Spleen (tissue), 11 donors: ENCODE data around the gene KRTAP9-7. TPM values are rescaled to one million over a fixed set of nuclear protein-coding genes. Genes with fewer than 3 reads are reported as not detected.
"Not testable (repeated sequence)": the region's sequence is repeated elsewhere in the genome, so short reads cannot be mapped to it uniquely, and the experiment has no call there.

Experiments used
- DNase-seq: peaks from one replicate; pipeline ENCODE4 v3.0.0-alpha.2; 2020
- H3K27ac ChIP-seq, 8 donors: fragments of 200-600 bp; sonication (generic) in 7 of 8; 1 replicate in 4 of 8; 2 replicates in 4 of 8; pipeline versions ENCODE4 v1.5.0 to v1.8.0; 2016 to 2021; ENCODE audit warnings: inconsistent platforms in 4 of 8, mild to moderate bottlenecking in 4 of 8, moderate library complexity in 1 of 8
- H3K27me3 ChIP-seq, 7 donors: fragments of 200-600 bp; sonication (generic) in 6 of 7; replicated peaks in 1 of 7; 1 replicate in 4 of 7; 2 replicates in 3 of 7; pipeline versions ENCODE4 v1.5.0 to v1.8.0; 2016 to 2021; ENCODE audit warnings: inconsistent platforms in 3 of 7, mild to moderate bottlenecking in 1 of 7
- H3K36me3 ChIP-seq, 6 donors: fragments of 200-600 bp; sonication (generic) in 5 of 6; 1 replicate in 4 of 6; 2 replicates in 2 of 6; pipeline versions ENCODE4 v1.5.0 to v1.8.0; 2016 to 2021; ENCODE audit warnings: inconsistent platforms in 2 of 6
- H3K4me1 ChIP-seq, 6 donors: fragments of 200-600 bp; sonication (generic) in 5 of 6; 1 replicate in 3 of 6; 2 replicates in 3 of 6; pipeline versions ENCODE4 v1.5.0 to v1.8.0; 2016 to 2021; ENCODE audit warnings: inconsistent platforms in 3 of 6
- H3K4me3 ChIP-seq, 8 donors: fragments of 200-600 bp; sonication (generic) in 7 of 8; 1 replicate in 4 of 8; 2 replicates in 4 of 8; pipeline versions ENCODE4 v1.5.0 to v1.8.0; 2016 to 2021; ENCODE audit warnings: inconsistent platforms in 4 of 8, mild to moderate bottlenecking in 4 of 8, moderate library complexity in 2 of 8
- H3K9me3 ChIP-seq, 8 donors: fragments of 200-600 bp; sonication (generic) in 7 of 8; 1 replicate in 4 of 8; 2 replicates in 4 of 8; pipeline versions ENCODE4 v1.5.0 to v1.8.0; 2016 to 2021; ENCODE audit warnings: inconsistent platforms in 4 of 8
- POLR2A ChIP-seq, 3 donors: fragments of 450-650 bp; IDR thresholded peaks; one replicate each; pipeline ENCODE4 v1.5.1; 2017; ENCODE audit warnings: antibody characterized with exemption in 3 of 3, mild to moderate bottlenecking in 1 of 3
- POLR2AphosphoS5 ChIP-seq, 3 donors: sonication (generic); formaldehyde crosslinking; IDR thresholded peaks; one replicate each; pipeline ENCODE4 v1.5.1; 2017; ENCODE audit warnings: antibody characterized with exemption in 3 of 3
- WGBS, 5 donors: extraction: QIAGEN DNeasy Blood & Tissue Kit in 3 of 5; methylation state at CpG; one replicate each; pipeline versions ENCODE4 v1.1.5 to v1.1.7; 2013 to 2018; 5-methylcytosine and 5-hydroxymethylcytosine counted together
- intact Hi-C: fragments of 100-400 bp; cut with DNase I; formaldehyde crosslinking; loops from one replicate; pipeline ENCODE4 v1.15.0; 2023; ENCODE audit warnings: low total_unique reads
- polyA plus RNA-seq, 3 donors: library from polyadenylated mRNA; stranded (reverse); fragments of 200-250 nt; gene quantifications; one replicate each; pipeline ENCODE4 v1.2.1, GENCODE V29; 2013
- total RNA-seq, 7 donors: library from RNA; depleted of rRNA in 3 of 7; stranded (reverse); fragments of >200 nt in 3 of 7; fragmentation: NEBNext Ultra II Directional in 4 of 7; extraction: Animal tissue kit (Norgen Biotek cat#: 25700) in 4 of 7; gene quantifications; one replicate each; pipeline versions ENCODE4 v1.1.0 to v1.2.1, GENCODE V29; 2016 to 2021
- TF ChIP-seq, protein P1 (sequence below), 11 experiments: fragments of 200-600 bp in 7 of 11; fragments of 450-650 bp in 4 of 11; sonication (generic) in 4 of 11; IDR thresholded peaks in 8 of 11; conservative IDR thresholded peaks in 3 of 11; 1 replicate in 7 of 11; 2 replicates in 4 of 11; pipeline versions ENCODE4 v1.4.0 to v1.8.0; 2016 to 2021; ENCODE audit warnings: antibody characterized with exemption in 11 of 11, inconsistent platforms in 4 of 11, mild to moderate bottlenecking in 1 of 11
- donor health status: healthy with polysubstance abuse.
- donor health status: DM: no; HTN: no; CAD: no; lungs with moderate emphysema.
- donor health status: DM: no; HTN: no; CAD: no.
- donor health status: Bipolar disorder and iron deficiency.
- donor health status: healthy.
- donor health status: DM: no; HTN: no; CAD: no.
- donor health status: DM: yes; HTN: yes; CAD: no.

Gene KRTAP9-7
- total and polyA plus RNA-seq, 10 donors, result not detected

GRCh38 chr17:41265078-41265477 lies 10.4 kb upstream of the KRTAP9-7 start, which contains the start of gene KRTAP9-6:
Gene KRTAP9-6 (plus strand): TSS chr17:41265378. CDS start chr17:41265378, 0 bp downstream.
- no peak for TF ChIP-seq POLR2A (IDR thresholded peaks at IDR 0.05)
- TF ChIP-seq POLR2AphosphoS5 (IDR thresholded peaks at IDR 0.05), result no peak
- TF ChIP-seq, protein P1, sequence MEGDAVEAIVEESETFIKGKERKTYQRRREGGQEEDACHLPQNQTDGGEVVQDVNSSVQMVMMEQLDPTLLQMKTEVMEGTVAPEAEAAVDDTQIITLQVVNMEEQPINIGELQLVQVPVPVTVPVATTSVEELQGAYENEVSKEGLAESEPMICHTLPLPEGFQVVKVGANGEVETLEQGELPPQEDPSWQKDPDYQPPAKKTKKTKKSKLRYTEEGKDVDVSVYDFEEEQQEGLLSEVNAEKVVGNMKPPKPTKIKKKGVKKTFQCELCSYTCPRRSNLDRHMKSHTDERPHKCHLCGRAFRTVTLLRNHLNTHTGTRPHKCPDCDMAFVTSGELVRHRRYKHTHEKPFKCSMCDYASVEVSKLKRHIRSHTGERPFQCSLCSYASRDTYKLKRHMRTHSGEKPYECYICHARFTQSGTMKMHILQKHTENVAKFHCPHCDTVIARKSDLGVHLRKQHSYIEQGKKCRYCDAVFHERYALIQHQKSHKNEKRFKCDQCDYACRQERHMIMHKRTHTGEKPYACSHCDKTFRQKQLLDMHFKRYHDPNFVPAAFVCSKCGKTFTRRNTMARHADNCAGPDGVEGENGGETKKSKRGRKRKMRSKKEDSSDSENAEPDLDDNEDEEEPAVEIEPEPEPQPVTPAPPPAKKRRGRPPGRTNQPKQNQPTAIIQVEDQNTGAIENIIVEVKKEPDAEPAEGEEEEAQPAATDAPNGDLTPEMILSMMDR (IDR thresholded peaks at IDR 0.05 in 8 of 11, conservative IDR thresholded peaks at IDR 0.05 in 3 of 11), result no peak
- Histone ChIP-seq H3K4me3 (no peak within 1 kb of the TSS), H3K9me3 (no peaks in the 10 kb centered on the region), H3K36me3 (no peaks in the 10 kb centered on the region), H3K4me1 (no peaks in the 10 kb centered on the region), H3K27me3 (peaks cover 0 to 4% (median 0%) of the 10 kb centered on the region in 7 donors), H3K27ac (no peak within 1 kb of the TSS)
- intact Hi-C loops, result no loop called here
- 21 to 59% (median 33%) methylated on average over 2 of the region's 2 CpGs for WGBS, 5 donors
- no peak for DNase-seq

- intact Hi-C loops, result no loop called here
- DNase-seq, result no peak
- no peaks in the 10 kb centered on the region for H3K9me3 ChIP-seq
- 71 to 93% (median 79%) methylated on average over 3 of the region's 3 CpGs; no CpG with 5 or more reads in 2 of the 5 donors for WGBS, 5 donors
- no peak overlapping the region for H3K27ac ChIP-seq
- TF ChIP-seq POLR2A (IDR thresholded peaks at IDR 0.05), result no peak
- TF ChIP-seq, protein P1 (IDR thresholded peaks at IDR 0.05 in 8 of 11, conservative IDR thresholded peaks at IDR 0.05 in 3 of 11), result no peak
- no peak for TF ChIP-seq POLR2AphosphoS5 (IDR thresholded peaks at IDR 0.05)
- no peaks in the 10 kb centered on the region for H3K36me3 ChIP-seq
- H3K4me1 ChIP-seq, result no peaks in the 10 kb centered on the region
- H3K27me3 ChIP-seq, result peaks cover 0 to 4% (median 0%) of the 10 kb centered on the region in 7 donors
- H3K4me3 ChIP-seq, result no peak overlapping the region
Measured at GRCh38 chr17:41267711-41268110, 7.8 kb upstream of the KRTAP9-7 start.

GRCh38 chr17:41271323-41271722 lies 4.2 kb upstream of the KRTAP9-7 start:
- H3K9me3 ChIP-seq, H3K27me3 ChIP-seq, DNase-seq, H3K4me3 ChIP-seq, intact Hi-C loops, H3K27ac ChIP-seq, H3K36me3 ChIP-seq, H3K4me1 ChIP-seq: not testable (repeated sequence)
- 30 to 75% methylated on average over 1 of the region's 1 CpG; no CpG with 5 or more reads in 3 of the 5 donors for WGBS, 5 donors

DNA sequence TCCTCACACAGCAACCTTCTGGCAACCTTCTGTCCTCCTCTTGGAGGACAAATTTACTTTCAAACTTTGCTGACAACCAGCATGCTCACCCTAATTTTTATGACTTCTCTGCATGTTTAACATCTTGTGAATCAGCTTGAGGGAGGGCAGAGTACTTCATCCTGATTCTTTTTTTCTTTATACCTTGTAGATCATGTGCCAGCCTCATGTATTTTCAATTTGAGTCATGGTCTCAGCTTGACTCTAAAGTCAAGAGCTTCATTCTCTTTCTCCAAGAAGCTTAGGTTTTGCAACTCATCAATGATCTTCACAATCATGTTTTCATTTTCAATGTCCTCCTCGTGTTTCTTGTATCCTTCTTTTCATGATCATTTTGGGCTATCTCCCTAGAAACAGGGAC lies 3.6 kb upstream of the KRTAP9-7 start:
- TF ChIP-seq POLR2AphosphoS5 (IDR thresholded peaks at IDR 0.05) (no peak), POLR2A (IDR thresholded peaks at IDR 0.05) (no peak)
- TF ChIP-seq, protein P1 (IDR thresholded peaks at IDR 0.05 in 8 of 11, conservative IDR thresholded peaks at IDR 0.05 in 3 of 11), result no peak
- 32 to 68% (median 50%) methylated on average over 1 of the region's 1 CpG; no CpG with 5 or more reads in 2 of the 5 donors for WGBS, 5 donors
- H3K4me3 ChIP-seq, result no peak overlapping the region
- H3K27ac ChIP-seq, result no peak overlapping the region
- H3K36me3 ChIP-seq, result no peaks in the 10 kb centered on the region
- intact Hi-C loops, result no loop called here
- H3K27me3 ChIP-seq, result peaks cover 0 to 4% (median 0%) of the 10 kb centered on the region in 7 donors
- no peak for DNase-seq
- H3K4me1 ChIP-seq, result no peaks in the 10 kb centered on the region
- no peaks in the 10 kb centered on the region for H3K9me3 ChIP-seq
